ENCODE results near the gene ETV7.
"Not testable (repeated sequence)": the region's sequence is repeated elsewhere in the genome, so short reads cannot be mapped to it uniquely, and the experiment has no call there.

The ETV7 gene

DNA sequence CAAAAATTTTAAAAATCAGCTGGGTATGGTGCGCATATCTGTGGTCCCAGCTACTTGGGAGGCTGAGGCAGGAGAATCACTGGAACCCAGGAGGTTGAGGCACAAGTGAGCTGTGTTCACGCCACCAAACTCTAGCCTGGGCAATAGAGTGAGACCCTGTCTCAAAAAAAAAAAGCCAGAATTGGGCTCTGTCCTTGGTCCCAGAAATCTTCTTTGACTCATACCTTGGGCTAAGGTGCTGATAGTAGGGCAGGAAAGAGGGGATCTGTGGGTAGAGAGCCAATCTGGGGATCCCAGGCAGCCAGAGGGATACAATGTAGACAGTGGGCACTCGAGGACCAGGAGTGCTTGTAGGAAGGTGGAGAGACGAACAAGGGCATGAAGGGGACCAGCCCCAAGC, 13.3 kb downstream of the ETV7 start:
- Histone ChIP-seq H3K4me1 (ENCODE audit: control insufficient read depth, insufficient read depth, low read length) (peaks cover 4% of the 10 kb centered on the region; the same call in 1 of the 2 replicates), H3K27ac (ENCODE audit: low read depth, low read length) (no peak overlapping the region), H3K27me3 (ENCODE audit: control insufficient read depth, insufficient read depth, low read length) (no peaks in the 10 kb centered on the region)

GRCh38 chr6:36373368-36374019, 14.0 kb downstream of the ETV7 start:
- H3K4me1 ChIP-seq (ENCODE audit: control insufficient read depth, insufficient read depth, low read length): peaks cover 4% of the 10 kb centered on the region; the same call in 1 of the 2 replicates
- H3K9me3 ChIP-seq (ENCODE audit: control insufficient read depth, insufficient read depth, low read depth, low read length): no peaks in the 10 kb centered on the region
- H3K36me3 ChIP-seq (ENCODE audit: control insufficient read depth, insufficient read depth, low read length): no peaks in the 10 kb centered on the region
- H3K9ac ChIP-seq (ENCODE audit: low read length): no peak overlapping the region
- H3K4me3 ChIP-seq (ENCODE audit: low read depth, low read length): no peak overlapping the region
- no peaks in the 10 kb centered on the region for H3K27me3 ChIP-seq (ENCODE audit: control insufficient read depth, insufficient read depth, low read length)
- H3K27ac ChIP-seq (ENCODE audit: low read depth, low read length): no peak overlapping the region

More for the DNA sequence above, 13.3 kb downstream of the ETV7 start:
- Histone ChIP-seq H3K36me3 (ENCODE audit: control insufficient read depth, insufficient read depth, low read length) (no peaks in the 10 kb centered on the region), H3K9ac (ENCODE audit: low read length) (no peak overlapping the region), H3K9me3 (ENCODE audit: control insufficient read depth, insufficient read depth, low read depth, low read length) (no peaks in the 10 kb centered on the region), H3K4me3 (ENCODE audit: low read depth, low read length) (no peak overlapping the region)

DNA sequence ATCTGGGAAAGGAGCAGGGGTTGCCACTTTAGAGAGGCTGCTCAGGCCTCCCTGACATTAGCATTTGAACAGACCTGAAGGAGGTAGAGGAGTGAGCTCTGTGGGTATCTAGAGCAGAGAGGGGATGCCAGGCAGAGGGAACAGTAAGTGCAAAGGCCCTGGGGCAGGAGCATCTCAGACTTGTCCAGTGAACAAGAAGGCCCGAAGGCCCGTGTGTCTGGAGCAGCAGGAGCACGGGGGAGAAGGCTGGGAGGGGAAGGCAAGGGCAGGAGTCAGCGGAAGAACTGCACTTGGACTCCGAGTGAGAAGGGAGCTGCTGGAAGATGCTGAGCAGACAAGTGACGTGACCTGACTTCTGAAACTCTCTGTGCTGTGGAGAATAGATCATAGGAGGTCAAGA, 15.4 kb downstream of the ETV7 start:
- Histone ChIP-seq H3K9ac (ENCODE audit: low read length) (no peak overlapping the region), H3K27me3 (ENCODE audit: control insufficient read depth, insufficient read depth, low read length) (no peaks in the 10 kb centered on the region), H3K9me3 (ENCODE audit: control insufficient read depth, insufficient read depth, low read depth, low read length) (no peaks in the 10 kb centered on the region), H3K36me3 (ENCODE audit: control insufficient read depth, insufficient read depth, low read length) (no peaks in the 10 kb centered on the region), H3K4me1 (ENCODE audit: control insufficient read depth, insufficient read depth, low read length) (peaks cover 4% of the 10 kb centered on the region; the same call in 1 of the 2 replicates), H3K27ac (ENCODE audit: low read depth, low read length) (no peak overlapping the region), H3K4me3 (ENCODE audit: low read depth, low read length) (no peak overlapping the region)

DNA sequence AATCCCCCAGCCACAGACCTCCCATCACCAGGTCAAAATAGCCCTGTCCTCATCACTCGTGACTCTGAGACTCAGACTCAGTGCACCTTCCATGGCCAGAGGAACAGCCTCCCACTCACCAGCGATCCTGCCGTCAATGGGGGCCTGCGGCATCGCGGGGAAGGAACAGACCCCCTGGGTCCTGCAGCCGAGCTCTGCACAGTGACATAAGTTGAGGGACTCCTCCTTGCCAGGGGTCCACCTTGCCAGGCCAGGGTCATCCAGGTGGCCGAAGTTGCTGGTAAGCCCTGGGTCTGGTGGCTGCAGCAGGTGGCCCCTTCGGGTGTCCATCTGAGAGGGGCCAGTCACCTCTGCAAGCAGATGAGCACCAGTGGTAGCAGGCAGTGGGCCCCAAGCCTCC, 16.3 kb downstream of the ETV7 start:
- H3K4me3 ChIP-seq (ENCODE audit: low read depth, low read length): no peak overlapping the region
- H3K9me3 ChIP-seq (ENCODE audit: control insufficient read depth, insufficient read depth, low read depth, low read length): no peaks in the 10 kb centered on the region
- H3K4me1 ChIP-seq (ENCODE audit: control insufficient read depth, insufficient read depth, low read length): 0 out of 2 replicates have a peak, but pooled peaks cover 4% of the 10 kb centered on the region
- H3K27me3 ChIP-seq (ENCODE audit: control insufficient read depth, insufficient read depth, low read length): no peaks in the 10 kb centered on the region
- no peak overlapping the region for H3K27ac ChIP-seq (ENCODE audit: low read depth, low read length)
- no peak overlapping the region for H3K9ac ChIP-seq (ENCODE audit: low read length)
- H3K36me3 ChIP-seq (ENCODE audit: control insufficient read depth, insufficient read depth, low read length): no peaks in the 10 kb centered on the region

DNA sequence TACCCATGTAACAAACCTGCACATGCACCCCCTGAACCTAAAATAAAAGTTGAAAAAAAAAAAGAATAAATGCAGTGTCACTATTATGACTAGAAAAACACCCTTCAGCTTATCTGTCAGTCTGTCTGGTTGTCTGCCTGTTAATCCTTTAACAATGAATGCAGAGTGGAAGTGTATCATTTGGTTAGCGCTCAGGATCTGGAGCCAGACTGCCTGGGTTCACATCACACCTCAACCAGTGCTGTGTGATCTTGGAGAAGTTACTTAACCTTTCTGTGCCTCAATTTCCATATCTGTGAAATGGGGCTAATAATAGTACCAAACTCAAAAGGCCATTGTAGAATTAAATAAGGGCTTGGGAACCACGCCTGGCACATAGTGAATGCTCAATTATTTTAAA, 16.8 kb downstream of the ETV7 start:
- Histone ChIP-seq H3K27ac (ENCODE audit: low read depth, low read length) (no peak overlapping the region), H3K9ac (ENCODE audit: low read length) (no peak overlapping the region), H3K4me3 (ENCODE audit: low read depth, low read length) (no peak overlapping the region), H3K4me1 (ENCODE audit: control insufficient read depth, insufficient read depth, low read length) (0 out of 2 replicates have a peak, but pooled peaks cover 4% of the 10 kb centered on the region), H3K9me3 (ENCODE audit: control insufficient read depth, insufficient read depth, low read depth, low read length) (no peaks in the 10 kb centered on the region), H3K36me3 (ENCODE audit: control insufficient read depth, insufficient read depth, low read length) (no peaks in the 10 kb centered on the region), H3K27me3 (ENCODE audit: control insufficient read depth, insufficient read depth, low read length) (no peaks in the 10 kb centered on the region)

DNA sequence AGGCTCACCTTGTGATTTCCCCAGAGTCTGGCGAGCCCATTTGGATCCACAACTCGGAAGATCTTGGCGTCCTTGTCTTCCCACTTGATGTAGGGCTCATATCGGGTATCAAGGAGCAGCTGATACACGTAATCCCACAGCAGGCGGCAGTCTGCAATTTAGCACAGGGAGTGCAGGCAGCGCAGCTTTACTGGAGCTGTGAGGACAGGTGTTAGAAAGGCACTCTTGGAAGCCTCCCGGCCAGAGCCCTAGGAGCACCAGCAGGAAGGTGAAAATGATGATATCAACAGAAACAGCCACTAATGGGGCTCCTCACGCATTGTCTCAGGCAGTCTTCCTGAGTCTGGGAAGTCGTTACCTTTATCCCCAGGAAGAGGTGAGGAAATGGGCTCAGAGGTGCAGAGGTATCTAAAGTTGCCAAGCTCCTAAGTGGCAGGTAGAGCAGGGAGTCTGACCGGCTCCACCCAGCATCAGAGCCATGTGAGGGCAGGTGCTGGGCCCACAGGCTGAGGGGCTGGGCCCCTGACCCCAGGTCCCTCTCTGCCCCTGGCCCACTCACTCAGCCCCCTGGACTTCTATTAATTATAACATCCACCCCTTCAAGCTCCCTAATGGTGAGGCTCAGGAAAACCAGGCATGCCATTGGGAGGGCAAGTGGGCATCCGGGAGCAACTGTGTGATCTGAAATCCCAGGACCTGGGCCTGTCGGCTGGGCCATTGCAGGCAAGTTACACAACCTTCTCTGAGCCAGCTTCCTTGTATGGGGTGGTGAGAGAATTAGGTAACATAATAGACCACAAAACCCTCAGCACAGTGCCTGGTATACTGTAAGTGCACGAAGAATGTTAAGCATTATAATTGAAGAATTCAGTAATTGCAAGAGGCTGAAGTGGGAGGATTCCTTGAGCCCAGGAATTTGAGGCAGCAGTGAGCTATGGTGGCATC, 18.3 kb downstream of the ETV7 start:
- H3K4me1 ChIP-seq (ENCODE audit: control insufficient read depth, insufficient read depth, low read length): 0 out of 2 replicates have a peak, but pooled peaks cover 4% of the 10 kb centered on the region
- H3K4me3 ChIP-seq (ENCODE audit: low read depth, low read length): no peak overlapping the region
- no peaks in the 10 kb centered on the region for H3K36me3 ChIP-seq (ENCODE audit: control insufficient read depth, insufficient read depth, low read length)
- no peak overlapping the region for H3K9ac ChIP-seq (ENCODE audit: low read length)
- no peaks in the 10 kb centered on the region for H3K9me3 ChIP-seq (ENCODE audit: control insufficient read depth, insufficient read depth, low read depth, low read length)
- no peaks in the 10 kb centered on the region for H3K27me3 ChIP-seq (ENCODE audit: control insufficient read depth, insufficient read depth, low read length)
- H3K27ac ChIP-seq (ENCODE audit: low read depth, low read length): no peak overlapping the region

DNA sequence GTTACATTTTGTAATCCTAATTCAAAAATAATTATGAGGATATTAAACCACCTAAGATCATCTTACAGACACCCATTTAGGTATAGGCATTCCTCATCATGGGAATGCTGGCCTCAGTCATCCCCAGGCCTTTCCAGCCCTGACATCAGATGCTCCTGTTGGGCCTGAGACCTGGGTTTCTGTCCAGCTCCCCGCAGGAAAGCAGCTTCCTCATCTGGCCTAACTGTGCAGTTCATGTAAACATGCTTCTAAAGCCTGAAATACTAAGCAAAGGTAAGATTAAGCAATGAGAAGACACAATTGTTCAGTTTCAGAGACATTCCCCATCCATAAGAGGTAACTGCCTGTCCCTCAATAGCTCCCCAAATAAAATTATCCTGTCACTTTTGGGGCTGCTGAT, 19.0 kb downstream of the ETV7 start:
- Histone ChIP-seq H3K36me3 (ENCODE audit: control insufficient read depth, insufficient read depth, low read length) (no peaks in the 10 kb centered on the region), H3K4me3 (ENCODE audit: low read depth, low read length) (no peak overlapping the region), H3K4me1 (ENCODE audit: control insufficient read depth, insufficient read depth, low read length) (no peaks in the 10 kb centered on the region), H3K27me3 (ENCODE audit: control insufficient read depth, insufficient read depth, low read length) (no peaks in the 10 kb centered on the region), H3K9me3 (ENCODE audit: control insufficient read depth, insufficient read depth, low read depth, low read length) (no peaks in the 10 kb centered on the region), H3K9ac (ENCODE audit: low read length) (no peak overlapping the region), H3K27ac (ENCODE audit: low read depth, low read length) (no peak overlapping the region)

DNA sequence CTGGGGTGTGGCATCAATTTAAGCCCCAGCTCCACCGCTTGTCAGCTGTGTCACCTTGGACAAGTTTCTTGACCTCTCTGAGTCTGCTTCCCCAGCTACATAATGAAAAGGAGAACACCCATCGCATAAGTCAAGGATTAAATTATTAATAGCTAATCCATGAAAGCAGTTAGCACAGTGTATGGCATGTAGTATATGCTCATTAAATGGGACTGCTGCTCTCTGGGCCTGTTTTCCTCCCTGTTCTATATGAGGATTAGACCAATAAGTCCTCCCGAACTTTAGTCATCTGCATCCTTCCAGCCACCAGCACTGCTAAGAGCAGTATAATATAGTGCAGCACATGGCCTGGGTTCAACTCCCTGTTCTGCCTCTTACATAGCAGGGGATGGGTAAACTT, 19.7 kb downstream of the ETV7 start:
- Histone ChIP-seq H3K9me3 (ENCODE audit: control insufficient read depth, insufficient read depth, low read depth, low read length) (no peaks in the 10 kb centered on the region), H3K4me3 (ENCODE audit: low read depth, low read length) (no peak overlapping the region), H3K27ac (ENCODE audit: low read depth, low read length) (no peak overlapping the region), H3K9ac (ENCODE audit: low read length) (no peak overlapping the region), H3K27me3 (ENCODE audit: control insufficient read depth, insufficient read depth, low read length) (no peaks in the 10 kb centered on the region), H3K4me1 (ENCODE audit: control insufficient read depth, insufficient read depth, low read length) (no peaks in the 10 kb centered on the region), H3K36me3 (ENCODE audit: control insufficient read depth, insufficient read depth, low read length) (no peaks in the 10 kb centered on the region)

GRCh38 chr6:36364669-36365479, 22.6 kb downstream of the ETV7 start:
- H3K27me3 ChIP-seq (ENCODE audit: control insufficient read depth, insufficient read depth, low read length): no peaks in the 10 kb centered on the region
- no peaks in the 10 kb centered on the region for H3K9me3 ChIP-seq (ENCODE audit: control insufficient read depth, insufficient read depth, low read depth, low read length)
- no peak overlapping the region for H3K9ac ChIP-seq (ENCODE audit: low read length)
- no peak overlapping the region for H3K4me3 ChIP-seq (ENCODE audit: low read depth, low read length)
- H3K36me3 ChIP-seq (ENCODE audit: control insufficient read depth, insufficient read depth, low read length): no peaks in the 10 kb centered on the region
- H3K27ac ChIP-seq (ENCODE audit: low read depth, low read length): no peak overlapping the region
- H3K4me1 ChIP-seq (ENCODE audit: control insufficient read depth, insufficient read depth, low read length): no peaks in the 10 kb centered on the region

GRCh38 chr6:36364061-36364635, 23.3 kb downstream of the ETV7 start:
- not testable (repeated sequence) for H3K4me3 ChIP-seq (ENCODE audit: low read depth, low read length); H3K9ac ChIP-seq (ENCODE audit: low read length); H3K4me1 ChIP-seq (ENCODE audit: control insufficient read depth, insufficient read depth, low read length); H3K27me3 ChIP-seq (ENCODE audit: control insufficient read depth, insufficient read depth, low read length); H3K36me3 ChIP-seq (ENCODE audit: control insufficient read depth, insufficient read depth, low read length); H3K9me3 ChIP-seq (ENCODE audit: control insufficient read depth, insufficient read depth, low read depth, low read length); H3K27ac ChIP-seq (ENCODE audit: low read depth, low read length)

All from HUES6 (cell line).